ENCODE data around the gene TADA3.

TADA3 gene

DNA sequence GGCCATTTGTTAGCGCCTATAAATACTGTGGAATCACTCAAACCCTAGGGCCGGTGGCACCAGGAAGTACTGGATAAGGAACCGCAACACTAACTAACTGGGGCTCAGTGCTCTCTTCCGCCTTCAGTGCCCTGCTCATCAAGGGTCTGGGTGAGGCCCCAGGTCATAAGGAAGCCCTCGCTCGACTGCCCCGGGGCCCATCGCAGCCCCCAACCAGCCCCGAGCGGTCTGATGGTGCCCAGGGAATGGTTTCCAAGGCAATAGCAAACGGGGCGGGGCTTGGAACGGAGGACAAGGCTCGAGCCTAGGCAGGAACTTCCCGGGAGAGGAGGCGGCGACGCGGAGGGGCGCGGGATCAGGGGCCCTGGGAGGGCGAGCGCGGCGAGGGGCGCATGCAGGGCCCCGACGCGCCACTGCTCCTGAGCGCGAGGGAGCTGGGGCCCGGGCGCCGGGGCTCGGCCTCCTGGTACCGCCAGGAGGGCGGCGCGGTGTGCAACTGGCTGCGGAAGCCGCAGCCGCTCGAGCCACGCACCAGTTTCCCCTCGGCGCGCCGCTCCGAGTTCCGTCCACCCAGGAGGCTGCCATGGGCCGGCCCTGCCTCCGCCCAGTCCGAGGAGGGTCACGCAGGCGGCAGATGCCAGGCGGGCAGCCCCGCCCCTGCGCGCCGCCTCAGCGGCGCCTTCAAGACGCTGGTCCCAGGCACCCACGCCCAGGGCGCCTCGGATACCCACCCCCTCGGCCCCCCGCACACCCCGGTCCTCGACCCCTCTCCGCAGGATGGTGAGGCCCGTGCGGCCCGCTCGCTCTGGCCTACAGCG is 17.6 kb upstream of the TADA3 start, which contains the start of gene TTLL3:
Gene TTLL3 (plus strand): TSS at position 648 of the 818 bp plus-strand sequence. CDS start 400 bp downstream, outside the sequence.
- peak; percentile 32 for DNase-seq (ENCODE audit: low spot score)

DNA sequence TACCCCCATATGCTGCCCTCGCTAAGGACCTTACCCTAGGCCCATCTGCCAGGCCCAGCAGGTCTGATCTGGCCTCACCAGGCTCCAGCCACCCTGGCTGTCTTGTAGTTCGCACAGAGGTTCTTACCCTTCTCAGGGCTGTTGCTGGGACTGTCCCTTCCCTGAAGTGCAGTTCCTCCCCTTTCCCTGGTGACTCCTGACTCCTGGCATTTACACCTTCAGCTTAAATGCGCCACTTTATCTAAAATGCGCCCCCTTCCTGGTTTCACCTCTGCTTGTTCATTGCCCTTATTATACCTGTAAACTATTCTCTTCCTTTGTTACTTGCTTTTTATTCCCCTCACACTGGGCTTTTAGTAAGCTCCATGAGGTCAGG is 17.0 kb upstream of the TADA3 start:
- no peak for DNase-seq (ENCODE audit: low spot score)

DNA sequence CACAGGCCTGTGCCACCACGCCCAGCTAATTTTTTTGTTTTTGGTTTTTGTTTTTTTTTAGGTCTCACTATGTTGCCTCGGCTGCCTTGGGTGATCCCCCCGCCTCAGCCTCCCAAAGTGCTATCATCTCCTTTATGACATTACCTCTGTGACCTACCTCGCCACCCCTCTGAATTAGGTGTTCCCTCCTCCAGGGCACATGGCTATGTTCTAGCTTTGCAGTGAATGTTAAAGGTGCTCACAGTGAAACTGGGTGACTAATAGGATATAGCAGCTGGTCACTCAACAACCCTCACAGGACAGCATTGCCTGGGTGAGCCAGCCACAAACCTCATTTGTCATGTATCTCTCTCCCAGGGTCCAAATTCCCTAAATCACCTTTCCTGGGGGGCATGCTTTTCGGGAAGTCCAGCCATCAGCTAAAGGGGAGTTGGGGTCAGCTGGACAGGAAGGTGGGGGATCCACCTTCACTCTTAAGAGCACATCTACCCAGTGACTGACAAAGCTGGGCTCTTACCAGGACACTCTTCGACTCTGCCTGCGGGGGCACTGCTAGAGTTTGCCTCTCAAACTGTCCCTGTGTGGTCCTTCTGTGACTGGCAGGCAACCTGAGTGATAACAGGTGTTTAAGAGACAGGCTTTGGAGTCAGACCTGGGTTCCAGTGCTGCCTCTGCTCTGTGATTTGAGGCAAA is 16.2 kb upstream of the TADA3 start:
- peak; percentile 54 for DNase-seq (ENCODE audit: low spot score)

DNA sequence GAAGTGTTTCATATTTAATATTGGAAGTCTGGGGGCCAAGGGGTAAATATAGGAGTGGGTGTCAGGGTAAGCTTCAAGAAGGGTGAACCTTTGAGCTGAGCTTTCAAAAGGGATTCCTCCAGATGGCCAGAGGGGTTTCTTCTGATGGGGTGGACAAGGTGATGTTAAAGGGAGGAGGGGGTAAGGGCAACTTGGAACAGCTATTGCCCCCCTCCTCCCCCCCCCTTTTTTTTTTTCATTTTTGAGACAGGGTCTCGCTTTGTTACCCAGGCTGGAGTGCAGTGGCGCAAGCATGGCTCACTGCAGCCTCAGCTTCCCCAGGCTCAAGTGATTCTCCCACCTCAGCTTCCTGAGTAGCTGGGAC is 15.7 kb upstream of the TADA3 start:
- DNase-seq (ENCODE audit: low spot score): no peak

DNA sequence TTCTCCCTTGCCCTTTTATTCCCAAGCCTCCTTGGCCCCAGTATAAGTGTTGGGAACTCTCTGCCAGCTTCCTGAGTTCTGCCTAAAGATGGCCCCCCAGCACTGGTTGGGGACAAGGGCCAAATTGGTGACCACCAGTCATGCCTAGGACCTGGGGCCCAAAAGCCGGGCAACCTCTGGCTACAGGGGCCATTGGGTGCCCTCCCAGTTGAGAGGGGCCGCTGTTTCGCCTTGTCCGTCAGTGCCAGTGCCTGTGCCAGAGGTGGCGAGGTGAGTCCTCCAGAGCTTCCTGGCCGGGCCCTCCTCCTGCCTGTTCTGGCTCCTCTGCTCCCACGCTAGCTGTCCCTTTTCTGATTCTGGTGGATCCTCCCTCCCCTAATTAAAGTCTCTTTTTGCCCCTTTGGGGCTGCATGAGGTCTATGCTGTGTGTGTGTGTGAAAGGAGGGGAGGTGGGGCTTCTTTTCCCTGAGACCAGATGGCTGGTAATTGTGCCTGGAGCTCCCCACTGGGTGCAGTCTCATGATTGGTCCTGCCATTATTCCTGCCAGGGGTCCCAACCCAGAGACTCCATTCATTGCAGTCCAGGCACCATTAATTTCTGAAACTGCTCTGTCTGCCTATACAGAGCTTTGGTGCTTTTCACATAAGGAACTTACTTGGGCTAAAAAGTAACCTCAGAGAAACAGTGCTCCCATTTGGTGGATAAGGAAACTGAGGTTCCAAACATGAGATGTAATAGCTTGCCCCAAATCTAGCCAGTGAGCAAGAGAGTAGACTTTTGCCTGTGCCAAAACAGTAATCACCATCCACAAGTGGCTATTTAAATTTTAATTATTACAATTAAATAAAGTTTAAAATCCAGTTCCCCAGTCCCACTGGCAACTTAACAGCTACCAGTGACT is 14.7 kb upstream of the TADA3 start:
- no peak for DNase-seq (ENCODE audit: low spot score)

DNA sequence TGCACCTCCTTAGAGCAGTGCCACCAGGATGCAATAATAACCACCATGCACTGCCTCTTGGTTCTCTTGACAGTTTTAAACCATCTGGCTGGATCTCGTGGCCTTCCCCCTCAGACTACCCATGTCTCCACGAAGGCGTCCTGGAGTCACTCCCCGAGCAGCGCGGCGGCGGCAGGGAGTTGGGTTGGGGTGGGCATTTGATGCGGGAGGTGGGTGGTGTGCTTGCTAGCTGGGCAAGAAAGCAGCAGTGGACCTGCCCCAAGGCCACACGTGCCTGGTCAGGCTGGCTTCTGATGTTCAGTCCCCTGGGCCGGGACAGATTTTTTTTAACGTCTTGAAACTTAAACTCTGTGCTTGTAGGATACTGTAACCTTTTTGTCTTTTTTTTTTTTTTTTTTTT is 13.9 kb upstream of the TADA3 start:
- no peak for DNase-seq (ENCODE audit: low spot score)

DNA sequence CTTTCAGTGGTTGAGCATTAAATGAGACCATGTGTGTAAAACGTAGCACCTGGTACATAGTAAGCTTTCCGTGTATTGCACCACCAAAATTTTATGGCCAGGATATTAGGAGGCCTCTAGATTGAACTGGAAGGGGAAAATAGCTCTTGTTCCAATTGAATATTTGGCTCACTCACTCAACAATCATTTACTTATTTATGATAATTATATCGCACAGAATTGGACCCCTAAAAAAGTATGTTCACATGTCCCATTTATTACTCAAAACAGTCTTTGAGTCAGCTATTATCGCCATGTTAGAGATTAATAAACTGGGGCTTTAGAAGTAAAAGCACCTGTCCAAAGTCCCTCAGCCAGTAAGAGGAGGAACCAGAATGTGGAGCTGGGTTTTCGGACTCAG is 12.7 kb upstream of the TADA3 start:
- no peak for DNase-seq (ENCODE audit: low spot score)

DNA sequence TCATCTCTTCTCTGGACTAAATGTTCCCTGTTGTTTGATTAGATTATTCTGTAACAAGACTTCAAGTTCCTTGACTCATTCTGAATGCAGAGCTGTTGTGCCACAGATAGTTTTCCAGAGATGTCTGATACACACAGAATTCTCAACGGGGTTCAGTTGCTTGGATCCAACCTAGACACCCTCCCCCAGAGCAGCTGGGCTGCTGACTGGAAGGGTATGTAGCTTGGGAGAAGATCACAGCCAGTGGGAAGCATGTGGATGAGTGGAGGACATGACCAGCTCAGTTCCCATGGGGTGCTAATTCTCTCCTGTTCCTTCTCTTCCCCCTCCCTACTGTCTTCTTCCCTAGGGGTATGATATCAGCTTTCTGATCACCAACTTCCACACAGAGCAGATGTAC is 11.2 kb upstream of the TADA3 start:
- no peak for DNase-seq (ENCODE audit: low spot score)

DNA sequence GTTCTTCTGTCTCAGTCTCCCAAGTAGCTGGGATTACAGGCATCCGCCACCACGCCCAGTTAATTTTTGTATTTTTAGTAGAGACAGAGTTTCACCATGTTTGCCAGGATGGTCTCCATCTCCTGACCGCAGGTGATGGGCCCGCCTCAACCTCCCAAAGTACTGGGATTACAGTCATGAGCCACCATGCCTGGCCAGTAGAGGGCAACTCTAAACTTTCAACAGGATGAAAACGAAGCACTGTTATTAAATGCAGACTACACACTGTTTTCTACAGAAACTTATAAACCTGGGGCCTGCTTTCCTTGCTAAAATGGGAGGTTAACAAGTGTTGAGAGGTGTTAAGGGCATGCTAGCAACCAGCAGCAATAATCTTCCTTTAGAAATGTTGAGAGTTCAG is 8.3 kb upstream of the TADA3 start:
- no peak for DNase-seq (ENCODE audit: low spot score)

DNA sequence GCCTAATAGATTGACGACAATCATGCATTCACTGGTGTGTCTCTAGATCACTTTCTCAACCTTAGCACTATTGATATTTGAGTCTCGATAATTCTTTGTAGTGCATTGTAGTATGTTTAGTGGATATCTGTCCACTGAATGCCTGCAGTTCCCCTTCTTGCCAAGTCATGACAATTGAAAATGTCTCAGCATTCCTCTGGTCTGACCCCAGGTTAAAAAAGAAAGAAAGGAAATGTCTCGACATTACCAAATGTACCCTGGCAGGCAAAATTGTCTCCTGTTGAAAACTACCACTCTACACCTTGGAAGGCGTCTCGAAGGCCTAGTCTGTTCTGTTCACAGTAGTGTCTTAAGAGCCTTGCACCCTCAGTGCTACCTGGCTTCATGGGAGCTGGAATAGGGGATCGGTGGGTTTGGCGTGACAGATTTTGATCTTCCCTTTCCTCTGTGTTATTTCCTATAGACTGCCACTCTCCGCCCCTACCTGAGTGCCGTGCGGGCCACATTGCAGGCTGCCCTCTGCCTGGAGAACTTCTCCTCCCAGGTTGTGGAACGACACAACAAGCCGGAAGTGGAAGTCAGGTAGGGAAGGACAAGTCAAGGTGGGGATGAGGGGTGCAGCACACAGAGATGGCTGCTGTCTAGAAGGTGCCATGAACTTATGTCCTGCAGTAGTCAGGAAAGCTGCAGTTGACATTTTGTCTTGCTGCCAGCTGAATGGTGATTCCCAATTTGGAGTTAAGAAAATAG is 5.1 kb upstream of the TADA3 start:
- DNase-seq (ENCODE audit: low spot score): no peak

DNA sequence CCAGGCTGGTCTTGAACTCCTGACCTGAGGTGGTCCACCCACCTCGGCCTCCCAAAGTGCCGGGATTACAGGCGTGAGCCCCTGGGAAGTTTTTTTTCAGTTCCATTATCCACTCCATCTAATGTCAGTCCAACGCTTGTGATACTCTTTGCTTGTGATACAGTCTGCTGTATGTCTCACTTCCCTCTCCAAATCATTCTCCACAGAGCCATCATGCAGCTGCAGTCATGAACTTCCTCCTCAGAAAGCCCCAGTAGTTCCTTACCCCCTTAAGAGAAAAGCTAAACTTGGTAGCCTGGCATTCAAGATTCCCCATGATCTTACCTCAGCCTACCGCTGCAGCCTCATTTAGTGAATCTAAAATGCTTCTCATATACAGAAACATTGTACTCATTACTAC is 2.9 kb upstream of the TADA3 start:
- no peak for DNase-seq (ENCODE audit: low spot score)

DNA sequence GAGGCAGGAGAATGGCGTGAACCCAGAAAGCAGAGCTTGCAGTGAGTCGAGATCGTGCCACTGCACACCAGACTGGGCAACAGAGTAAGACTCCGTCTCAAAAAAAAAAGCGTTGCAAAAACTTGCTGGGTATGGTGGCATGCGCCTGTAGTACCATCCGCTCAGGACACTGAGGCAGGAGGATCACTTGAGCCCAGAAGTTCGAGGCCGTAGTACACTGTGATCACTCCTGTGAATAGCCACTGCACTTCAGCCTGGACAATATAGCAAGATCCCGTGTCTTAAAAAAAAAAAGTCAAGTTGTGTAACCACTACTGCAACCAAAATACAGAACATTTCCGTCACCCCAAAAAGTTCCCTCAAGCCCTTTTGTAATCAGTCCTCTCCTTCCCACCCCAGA is 2.1 kb upstream of the TADA3 start:
- DNase-seq (ENCODE audit: low spot score): no peak

DNA sequence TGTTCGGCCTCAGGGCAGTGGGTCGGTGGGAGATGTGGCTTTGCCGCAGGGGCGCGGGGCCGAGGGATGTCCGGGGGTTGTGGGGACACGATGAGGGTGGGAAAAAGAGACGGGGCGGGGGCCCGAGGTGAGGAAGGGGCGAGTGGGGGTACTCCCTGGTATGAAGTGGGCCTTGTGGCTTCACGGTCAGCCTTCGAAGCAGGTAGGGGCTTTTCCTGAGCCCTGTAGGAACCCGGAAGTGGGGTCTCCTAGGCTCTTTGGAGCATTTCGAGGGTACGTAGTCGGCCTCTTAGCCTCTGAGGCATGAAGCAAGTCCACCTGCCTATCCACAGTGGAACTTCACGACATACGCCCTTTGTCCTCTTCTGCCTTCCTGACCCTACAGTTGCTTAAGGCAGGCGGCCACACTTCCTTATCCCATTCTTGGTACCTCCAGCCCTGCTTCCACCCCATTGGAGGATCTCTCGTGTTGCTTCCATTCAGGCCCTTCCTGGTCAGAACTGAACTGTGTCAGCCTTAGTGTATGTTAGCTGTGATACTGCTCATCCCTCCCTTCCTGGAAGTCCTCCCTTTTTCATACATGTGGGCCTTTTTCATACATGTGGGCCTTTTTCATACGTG is 998 bp upstream of the TADA3 start:
- DNase-seq (ENCODE audit: low spot score): peak; percentile 20

DNA sequence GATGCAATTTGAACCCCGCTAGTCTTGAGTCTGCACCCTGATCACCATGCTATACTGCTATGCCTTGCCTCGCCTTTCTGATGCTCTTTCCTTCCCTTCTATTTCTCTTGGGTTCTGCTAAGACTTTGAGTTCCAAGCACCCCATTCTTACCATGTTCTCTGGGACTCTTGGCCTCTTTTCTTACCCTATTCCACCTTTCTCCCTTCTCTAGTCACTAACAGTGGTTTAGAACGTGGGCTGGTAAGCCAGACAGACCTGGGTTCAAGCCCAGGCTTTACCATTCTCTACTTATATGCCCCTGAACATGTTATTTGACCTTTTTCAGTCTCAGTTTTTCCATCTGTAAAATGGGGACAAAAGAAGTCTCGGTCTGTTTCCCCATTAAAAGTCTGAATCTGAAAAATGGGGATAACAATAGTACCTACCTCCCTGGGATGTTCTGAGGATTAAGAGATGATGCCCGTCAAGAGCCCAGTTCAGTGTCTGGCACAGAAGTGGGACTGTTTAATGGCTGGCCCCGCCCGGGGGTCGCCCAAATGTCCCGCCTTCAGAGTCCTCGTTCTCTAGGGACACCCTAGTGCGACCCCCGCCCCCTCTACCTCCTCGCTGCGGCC is 376 bp downstream of the TADA3 start:
- no peak for DNase-seq (ENCODE audit: low spot score)

DNA sequence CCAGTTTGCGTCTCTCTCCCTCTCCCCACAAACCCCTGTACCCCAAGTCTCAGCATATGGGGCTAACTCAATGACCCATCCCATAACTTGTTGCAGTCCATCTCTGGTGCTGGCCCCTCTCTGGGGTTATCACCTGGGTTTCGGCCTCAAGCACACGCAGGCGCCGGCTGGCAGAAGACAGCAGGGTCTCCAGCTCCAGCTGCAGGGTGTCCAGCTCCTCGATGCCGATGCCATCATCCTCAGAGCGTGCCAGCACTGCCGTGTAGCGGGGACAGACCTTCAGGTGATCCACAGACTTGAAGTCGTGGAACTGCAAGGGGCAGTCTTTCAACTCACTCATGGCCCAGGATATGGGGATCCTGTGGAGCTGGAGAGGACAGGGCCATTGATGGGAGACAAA is 1.1 kb downstream of the TADA3 start:
- no peak for DNase-seq (ENCODE audit: low spot score)

DNA sequence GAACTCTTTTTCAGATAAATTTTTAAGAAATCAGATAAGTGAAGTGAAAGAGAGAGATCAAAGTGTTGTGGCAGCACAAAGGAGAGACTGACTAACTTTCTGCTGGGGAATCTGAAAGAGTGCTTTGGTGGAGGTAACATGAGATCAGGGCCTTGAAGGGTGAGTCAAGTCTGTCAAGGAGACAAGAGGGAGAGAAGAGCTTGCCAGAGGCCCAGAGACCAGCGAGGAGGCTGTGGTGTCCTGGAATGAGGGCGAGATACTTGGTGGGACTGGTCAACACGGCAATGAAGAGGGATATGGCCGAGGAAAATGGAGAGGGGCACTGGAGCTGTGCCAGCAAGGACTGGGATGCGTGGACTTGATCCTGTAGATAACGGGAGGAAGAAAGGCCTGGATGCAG is 4.6 kb downstream of the TADA3 start:
- DNase-seq (ENCODE audit: low spot score): peak; percentile 11

DNA sequence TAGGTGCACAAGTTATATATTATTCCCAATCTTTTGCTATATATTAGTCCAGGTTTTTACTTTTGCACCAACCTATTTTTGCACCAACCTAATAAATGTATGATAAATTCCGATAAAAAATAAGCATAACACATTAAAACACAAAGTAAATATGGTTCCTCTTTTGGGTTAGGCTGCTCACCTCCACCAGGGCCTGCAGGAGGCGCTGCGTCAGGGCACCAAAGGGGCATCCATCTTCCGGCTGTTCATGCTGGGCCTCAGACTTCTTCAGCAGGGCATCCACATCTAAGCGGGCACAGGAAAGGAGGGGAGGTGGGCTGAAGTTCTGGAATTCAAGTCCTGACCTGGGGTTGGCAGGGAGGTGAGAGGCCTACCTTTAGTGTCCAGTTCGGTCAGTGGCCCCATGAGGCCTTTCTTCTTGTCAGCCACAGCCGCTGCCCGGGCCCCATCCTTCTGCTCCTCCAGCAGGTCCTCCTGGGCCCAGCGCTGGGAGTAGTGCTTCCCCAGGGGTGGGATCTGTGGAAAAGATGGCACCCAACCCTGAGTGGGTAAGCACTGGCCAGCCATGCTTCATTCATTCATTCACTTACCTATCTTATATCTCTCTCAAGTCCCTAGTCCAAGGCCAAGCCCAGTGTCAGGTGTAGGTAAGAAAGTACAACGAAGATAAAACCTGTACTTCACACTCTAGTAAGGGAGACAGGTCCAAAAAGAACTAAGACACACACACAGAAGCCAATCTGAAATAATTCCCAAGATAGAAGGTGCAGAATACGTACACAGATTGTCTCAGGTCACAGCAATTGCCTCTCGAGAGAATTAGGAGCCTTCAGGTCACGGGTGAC is 5.2 kb downstream of the TADA3 start:
- DNase-seq (ENCODE audit: low spot score): no peak

DNA sequence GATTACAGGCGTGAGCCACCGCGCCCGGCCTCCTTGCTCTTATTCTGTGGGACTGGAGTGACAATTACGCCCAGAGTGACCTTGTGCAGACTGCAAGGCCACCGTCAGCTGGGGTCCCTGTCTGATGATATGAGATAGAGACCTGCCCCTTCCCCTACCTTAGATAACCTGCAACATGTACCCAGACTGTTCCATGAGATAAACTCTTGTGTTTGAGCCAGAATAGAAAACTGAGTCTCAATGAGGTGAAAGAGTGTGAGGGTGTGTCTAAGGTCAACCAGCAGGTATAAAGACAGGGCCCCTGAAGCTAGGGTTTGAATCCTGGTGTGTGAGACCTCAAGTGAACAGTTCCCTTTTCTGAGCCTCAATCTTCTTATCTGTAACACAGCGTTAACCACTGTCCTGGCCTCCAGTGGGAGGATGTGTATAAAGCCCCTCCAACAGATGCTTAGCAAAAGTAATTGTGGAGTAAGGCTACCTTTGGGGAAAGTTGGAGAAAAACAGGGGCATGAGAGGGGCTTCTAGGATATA is 6.0 kb downstream of the TADA3 start:
- no peak for DNase-seq (ENCODE audit: low spot score)

DNA sequence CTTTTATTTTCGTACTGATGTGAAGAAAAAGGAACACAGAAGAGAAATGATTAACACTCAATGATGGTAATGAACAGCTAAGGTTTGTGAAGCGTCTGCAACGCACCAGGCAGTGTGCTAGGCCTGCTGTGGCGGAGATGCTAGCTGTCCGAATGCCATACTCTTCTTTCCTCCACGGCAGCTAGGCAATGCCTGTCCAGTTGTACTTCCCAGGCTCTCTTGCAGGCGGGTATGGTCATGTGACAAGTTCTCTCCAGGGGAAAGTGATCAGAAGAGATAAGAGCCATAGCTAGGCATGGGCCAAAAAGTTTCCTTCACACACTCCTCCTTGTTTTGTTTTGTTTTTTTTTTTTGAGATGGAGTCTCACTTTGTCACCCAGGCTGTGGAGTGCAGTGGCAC is 6.7 kb downstream of the TADA3 start:
- no peak for DNase-seq (ENCODE audit: low spot score)

DNA sequence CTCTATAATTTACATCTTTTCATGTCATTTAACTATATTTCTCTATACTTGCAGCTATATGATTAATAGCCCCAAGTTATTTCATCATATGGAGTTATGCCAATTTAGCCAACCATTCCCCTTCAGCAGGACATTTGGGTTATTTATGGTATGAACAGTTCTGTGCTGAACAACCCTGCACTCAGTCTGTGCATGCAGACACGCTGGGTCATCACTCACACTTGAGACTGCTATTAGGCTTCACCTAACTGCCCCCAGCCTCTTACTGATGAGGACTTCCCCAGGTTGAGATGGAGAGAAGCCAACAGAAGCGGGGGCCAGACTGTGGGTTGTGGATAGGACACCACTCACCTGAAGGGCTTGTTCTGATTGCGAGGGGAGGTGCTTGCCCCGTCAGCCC is 7.3 kb downstream of the TADA3 start:
- no peak for DNase-seq (ENCODE audit: low spot score)

Measured in CD4-positive, alpha-beta T cell treated with Interleukin-15 for 4 hours (primary cell).